RCC 7860 (cell line): Measurements from ENCODE around the gene COL5A1.

Source experiments
- DNase-seq: peaks from one replicate; pipeline ENCODE4 v3.0.0-alpha.2; 2015; ENCODE audit warnings: low spot score
- FAIRE-seq: peaks from 2 replicates; lab custom pipeline; 2012; peaks lifted over from hg19 to GRCh38; lab: Jason Lieb, UNC

Gene COL5A1

GRCh38 chr9:134722120-134722701 lies 80.6 kb downstream of the COL5A1 start:
- DNase-seq (no peak), FAIRE-seq (no peak)

GRCh38 chr9:134723037-134723436 lies 81.4 kb downstream of the COL5A1 start:
- FAIRE-seq, result no peak

GRCh38 chr9:134723491-134724190 lies 82.0 kb downstream of the COL5A1 start:
- no peak for DNase-seq
- no peak for FAIRE-seq

More at GRCh38 chr9:134723037-134723436, 81.4 kb downstream of the COL5A1 start:
- DNase-seq, result no peak

GRCh38 chr9:134724202-134724911 lies 82.8 kb downstream of the COL5A1 start:
- FAIRE-seq, result no peak
- no peak for DNase-seq

- DNase-seq (no peak), FAIRE-seq (no peak)
These were observed 83.5 kb downstream of the COL5A1 start for GRCh38 chr9:134724912-134725604.

- DNase-seq, result no peak
These were observed 84.0 kb downstream of the COL5A1 start for GRCh38 chr9:134725605-134725940.

GRCh38 chr9:134726026-134726721 lies 84.6 kb downstream of the COL5A1 start:
- FAIRE-seq (no peak), DNase-seq (no peak)

More at GRCh38 chr9:134725605-134725940, 84.0 kb downstream of the COL5A1 start:
- FAIRE-seq, result no peak

GRCh38 chr9:134726722-134727034 lies 85.1 kb downstream of the COL5A1 start:
- no peak for FAIRE-seq
- DNase-seq, result no peak

GRCh38 chr9:134728021-134728795 lies 86.6 kb downstream of the COL5A1 start:
- no peak for FAIRE-seq
- no peak for DNase-seq

GRCh38 chr9:134728801-134729495 lies 87.3 kb downstream of the COL5A1 start:
- DNase-seq, result no peak
- no peak for FAIRE-seq

- FAIRE-seq (no peak), DNase-seq (no peak)
These were observed 88.6 kb downstream of the COL5A1 start for GRCh38 chr9:134730011-134730760.

GRCh38 chr9:134730761-134731496 lies 89.3 kb downstream of the COL5A1 start:
- FAIRE-seq, result no peak

GRCh38 chr9:134731497-134732391 lies 90.1 kb downstream of the COL5A1 start:
- FAIRE-seq (no peak), DNase-seq (no peak)

More at GRCh38 chr9:134730761-134731496, 89.3 kb downstream of the COL5A1 start:
- no peak for DNase-seq

GRCh38 chr9:134732392-134733110 lies 90.9 kb downstream of the COL5A1 start:
- FAIRE-seq (no peak), DNase-seq (no peak)

GRCh38 chr9:134733480-134734232 lies 92.1 kb downstream of the COL5A1 start:
- no peak for FAIRE-seq
- no peak for DNase-seq

- DNase-seq (peak; percentile 55), FAIRE-seq (no peak)
These were observed 92.7 kb downstream of the COL5A1 start for GRCh38 chr9:134734270-134734669.
